Activated T-cell treated with anti-CD3 and anti-CD28 coated beads, Interleukin-2, amount 50 U/mL, for 1 hour (primary cell): ENCODE data around the gene P3R3URF.

ENCODE experiments used
- DNase-seq: peaks from one replicate; pipeline ENCODE4 v3.0.0-alpha.2; 2020

The P3R3URF gene

DNA sequence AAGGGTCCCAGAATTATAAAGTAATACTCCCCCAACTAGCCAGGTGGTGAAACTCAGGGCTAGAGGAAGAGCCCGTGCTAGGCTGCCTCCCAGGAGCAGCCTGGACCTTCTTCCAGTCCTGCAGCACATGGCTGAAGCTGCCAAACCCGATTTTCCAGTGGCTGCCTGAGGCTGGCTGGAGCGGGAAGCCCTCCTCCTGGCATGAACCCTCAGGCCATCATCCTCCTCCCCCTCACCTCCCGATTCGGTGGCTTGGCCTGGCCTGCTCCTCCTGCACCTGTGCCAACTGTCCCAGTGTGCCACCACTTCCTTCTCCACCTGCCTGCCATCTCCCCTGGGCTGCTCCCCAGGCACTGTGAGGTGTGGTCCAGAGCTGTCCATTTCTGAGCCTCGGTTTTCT lies 4.4 kb downstream of the P3R3URF start:
- DNase-seq, result no peak

DNA sequence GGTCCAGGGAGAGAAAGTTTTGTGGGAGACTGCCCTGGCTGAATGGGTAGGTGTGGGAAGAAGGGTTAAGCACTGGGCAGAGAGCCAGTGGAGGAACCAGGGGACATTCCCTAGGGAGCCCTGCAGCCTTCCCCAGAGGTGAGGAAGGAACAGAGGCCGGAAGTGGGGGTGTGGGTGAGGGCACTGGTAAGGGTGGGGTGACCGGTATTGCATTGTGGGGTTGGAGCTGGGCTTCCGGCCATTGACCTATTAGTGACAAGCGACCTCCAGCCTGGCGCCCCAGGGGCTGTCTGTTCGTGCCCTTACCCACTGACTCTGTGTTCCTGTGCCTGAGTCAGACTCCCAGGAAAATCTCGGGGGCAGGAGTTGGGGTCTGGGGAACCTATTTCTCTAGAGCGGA lies 4.9 kb downstream of the P3R3URF start:
- DNase-seq, result no peak

DNA sequence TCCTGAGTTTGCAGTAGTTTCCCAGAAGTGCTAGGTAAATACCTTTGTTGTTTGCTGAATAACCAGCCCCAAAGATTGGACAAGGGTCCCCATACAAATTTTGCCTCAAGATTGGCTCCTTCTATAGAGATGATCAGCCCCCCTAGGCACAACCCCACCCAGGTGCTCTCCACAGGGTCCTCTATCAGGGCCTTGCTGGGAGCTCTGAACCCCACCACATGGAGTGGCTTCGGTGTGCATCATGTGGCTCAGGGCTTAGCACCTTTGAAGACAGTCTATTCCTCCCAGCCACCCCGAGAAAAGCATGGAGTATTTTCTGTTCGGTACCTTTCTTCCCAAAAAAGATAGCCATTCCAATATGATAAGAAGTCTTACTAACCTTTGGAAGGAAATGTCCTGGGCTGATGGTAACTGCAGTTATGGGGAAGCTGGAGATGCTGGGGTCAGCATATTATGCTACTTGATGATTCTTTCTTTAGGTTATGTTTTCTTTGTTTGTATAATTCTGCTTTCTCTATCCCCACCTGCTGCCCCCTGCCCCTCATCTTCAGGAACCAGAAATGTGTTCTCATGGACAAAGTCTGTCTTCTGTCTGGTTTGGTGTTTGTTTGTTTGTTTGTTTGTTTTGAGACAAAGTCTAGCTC lies 6.4 kb downstream of the P3R3URF start:
- DNase-seq, result no peak

DNA sequence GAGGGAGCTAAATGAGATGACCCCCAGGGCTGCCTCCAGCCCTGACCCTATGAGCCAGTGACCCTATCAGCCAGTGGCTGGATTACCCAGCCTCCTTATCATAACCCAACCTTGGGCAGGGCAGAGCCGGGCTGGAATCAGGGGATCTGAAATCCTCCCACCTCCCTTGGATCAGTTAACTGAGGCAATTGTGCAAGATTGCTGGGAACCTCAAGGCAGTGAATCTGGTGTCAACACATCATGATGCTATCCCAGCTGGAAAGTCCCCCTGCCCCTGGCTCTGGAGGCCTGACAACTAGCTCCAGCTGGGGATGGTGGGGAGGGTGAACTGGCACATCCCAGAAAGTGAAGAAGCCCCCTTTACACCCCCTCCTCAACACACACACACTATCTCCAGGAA lies 7.8 kb downstream of the P3R3URF start:
- no peak for DNase-seq

DNA sequence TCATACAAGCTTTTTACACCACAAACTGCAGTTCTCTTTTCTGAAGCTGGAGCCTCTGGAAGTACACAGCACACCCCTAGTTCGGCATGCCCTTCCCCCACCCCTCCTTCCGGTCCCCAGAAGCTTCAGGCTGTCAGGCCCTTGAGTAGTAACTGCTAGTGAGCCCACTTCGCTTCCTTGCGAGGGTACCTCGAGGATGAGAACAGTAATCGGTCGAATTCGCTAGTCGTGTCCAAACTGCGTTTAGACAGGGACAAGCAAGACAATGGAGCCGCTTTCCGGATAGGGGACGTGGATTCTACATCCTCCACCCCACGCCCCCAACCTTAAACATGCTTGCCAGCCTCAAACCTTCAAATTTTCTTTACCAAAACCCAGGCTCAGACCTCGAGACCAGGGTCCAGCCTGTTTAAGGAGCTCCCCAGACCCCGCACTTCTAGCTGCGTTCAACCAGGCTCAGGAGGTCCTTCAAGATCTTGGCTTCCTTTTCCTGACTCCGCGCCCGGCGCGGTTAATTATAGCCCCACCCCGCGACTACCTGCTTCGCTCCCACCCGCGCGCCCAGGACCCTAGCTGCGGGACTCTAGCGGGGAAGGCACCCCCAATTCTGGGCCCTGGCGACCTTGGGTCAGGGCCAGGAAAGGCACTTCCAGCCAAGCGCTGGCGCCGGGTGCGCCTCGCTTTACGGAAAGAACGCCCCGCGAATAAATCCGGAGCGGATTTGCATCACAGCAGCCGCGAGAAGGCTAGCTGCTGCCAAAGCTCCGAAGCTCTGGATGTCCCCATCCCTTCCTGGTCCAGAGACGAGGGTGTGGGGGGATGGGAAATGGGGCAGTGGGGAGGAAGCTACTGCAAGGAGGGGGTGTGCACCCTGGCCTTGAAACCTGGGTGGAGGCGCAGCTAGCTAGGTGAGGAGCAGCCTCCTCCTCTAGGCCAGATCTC lies 9.5 kb downstream of the P3R3URF start:
- DNase-seq, result peak; percentile 49

DNA sequence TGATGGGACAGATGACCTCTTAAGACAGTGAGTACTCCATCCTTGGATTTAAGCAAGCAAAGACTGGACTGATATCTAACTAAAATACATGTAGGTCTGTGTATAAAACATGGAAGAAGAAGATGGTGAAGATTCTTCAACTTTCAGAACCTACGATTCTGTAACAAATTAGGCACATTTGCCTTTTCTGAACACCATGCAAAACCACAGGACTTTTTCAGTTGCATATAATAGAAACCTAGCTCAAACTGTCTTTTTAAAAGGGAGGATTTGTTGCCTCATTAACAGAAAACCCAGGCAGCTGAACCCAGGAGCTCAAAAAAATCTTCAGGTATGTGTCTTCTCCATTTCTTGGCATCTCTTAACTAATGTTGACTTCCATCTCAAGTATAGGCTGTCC lies 16.1 kb downstream of the P3R3URF start:
- no peak for DNase-seq

DNA sequence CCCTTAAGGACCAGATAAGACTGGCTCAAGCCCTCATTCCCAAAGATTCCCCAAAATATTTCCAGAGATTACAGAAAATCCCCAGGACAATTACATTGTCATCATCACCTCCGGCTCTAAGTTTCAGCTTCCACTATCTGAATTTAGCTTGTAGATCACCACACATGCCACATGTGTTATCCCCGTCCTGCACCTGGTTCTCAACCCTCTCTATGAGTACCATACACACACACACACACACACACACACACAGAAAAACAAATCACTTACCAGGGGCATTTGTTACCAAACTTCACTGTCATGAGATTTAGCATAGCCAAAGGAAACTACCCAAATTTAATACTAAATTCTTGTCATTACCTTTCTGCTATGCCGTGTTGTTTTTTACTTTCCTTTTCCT lies 16.8 kb downstream of the P3R3URF start:
- DNase-seq, result no peak

DNA sequence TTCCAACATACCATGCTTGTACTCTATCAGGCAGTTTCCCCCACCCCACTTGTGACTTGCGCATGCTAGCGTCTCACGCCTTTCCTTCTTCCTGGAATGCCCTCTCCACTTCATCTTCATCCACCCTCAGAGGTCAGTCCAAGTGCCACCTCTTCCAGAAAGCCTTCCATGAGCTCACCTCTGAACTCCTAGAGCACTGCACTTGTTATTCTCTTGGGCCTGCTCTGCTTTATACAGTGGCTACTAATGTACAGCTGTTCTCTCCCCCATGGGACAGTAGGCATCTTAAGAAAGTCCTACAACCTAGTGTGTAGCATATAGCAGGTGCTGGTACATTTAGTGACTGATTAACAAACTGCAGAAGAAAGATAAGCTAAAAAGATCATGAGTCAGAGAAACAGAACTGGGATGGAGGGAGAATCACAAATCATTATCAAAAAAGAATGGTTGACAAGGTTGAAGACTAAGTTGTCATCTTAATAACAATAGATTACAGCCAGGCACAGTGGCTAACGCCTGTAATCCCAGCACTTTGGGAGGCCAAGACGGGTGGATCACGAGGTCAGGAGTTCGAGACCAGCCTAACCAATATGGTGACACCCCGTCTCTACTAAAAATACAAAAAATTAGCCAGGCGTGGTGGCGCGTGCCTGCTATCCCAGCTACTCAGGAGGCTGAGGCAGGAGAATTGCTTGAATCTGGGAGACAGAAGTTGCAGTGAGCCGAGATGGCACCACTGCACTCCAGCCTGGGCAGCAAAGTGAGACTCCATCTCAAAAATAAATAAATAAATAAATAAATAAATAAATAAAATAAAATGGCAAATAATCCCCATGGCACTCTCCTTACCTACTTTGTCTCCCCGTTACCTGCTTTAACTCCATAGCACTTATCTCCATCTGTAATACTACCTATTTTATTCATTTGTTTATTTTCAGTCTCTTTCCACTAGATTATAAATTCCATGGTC lies 17.7 kb downstream of the P3R3URF start:
- no peak for DNase-seq

DNA sequence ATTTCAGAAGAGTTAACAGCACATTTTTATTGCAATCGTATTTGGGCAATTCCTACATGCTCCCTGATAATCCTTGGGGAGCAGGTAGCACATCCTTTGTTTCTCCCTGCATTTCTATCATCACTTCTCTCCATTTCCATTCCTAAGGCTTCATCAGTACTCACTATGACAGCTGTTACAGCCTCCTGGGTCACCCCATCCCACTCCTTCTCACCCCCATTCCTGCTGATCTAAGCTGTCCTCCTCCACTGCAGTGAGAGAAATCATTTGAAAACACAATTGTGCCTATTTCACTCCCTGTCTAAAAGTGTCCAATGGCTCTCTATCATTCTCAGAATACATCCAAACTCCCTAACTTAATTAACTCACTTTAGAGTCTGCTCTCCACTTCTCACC lies 18.4 kb downstream of the P3R3URF start:
- DNase-seq, result no peak

DNA sequence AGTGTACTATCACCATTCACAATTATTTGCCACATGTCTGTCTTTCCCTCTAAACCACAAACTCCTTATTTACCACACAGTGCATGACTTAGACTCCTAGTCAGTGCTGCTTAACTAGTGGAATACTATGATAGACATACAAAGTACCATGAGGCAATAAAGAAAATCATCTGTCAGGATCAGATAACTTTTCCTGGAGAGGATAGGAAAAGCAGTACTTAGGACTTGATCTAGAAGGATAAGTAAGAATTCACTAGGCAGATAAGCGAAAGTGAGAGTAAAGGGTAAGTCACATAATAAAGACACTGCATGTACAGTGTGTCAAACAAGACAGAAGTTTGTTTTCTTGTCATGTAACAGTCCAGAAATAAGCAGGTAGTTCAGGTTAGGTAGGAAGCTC lies 22.6 kb downstream of the P3R3URF start:
- no peak for DNase-seq

DNA sequence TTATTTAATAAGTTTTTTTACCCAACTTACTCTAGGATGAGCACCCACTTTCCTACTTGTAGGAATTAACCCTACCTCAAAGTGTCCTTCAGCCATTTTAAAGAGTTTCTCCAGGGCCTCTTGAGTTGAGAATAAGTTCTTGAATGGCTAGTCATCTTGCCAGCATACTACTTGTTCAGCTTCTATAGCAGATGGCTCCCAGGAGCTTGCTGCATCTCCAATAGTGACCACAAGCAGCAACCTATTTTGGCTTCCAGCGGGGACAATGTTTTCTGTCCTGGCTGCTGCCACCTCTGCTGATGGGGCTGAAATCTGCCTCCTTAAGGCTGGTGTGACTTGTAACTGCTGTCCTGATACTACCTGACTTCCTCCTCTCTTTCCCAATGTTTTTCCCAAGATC lies 23.1 kb downstream of the P3R3URF start:
- no peak for DNase-seq

DNA sequence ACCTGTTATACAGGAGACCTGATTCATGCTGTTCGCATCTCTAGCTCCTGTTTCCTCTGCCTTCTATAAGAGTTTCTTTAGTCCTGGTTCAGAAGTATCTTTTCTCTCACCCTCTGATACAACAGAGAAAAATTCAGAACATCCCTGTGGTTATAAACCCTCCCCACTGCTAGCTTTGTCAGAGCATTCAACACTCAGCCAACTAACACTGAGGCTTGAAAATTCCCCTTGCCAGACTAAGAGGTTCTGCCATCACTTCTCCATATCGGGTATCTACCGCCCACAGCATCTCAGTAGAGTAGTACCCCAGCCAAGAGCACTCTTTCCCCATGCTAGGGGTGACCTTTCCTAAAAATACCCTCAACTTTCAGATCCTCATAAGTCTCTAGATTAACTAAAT lies 24.3 kb downstream of the P3R3URF start:
- no peak for DNase-seq

DNA sequence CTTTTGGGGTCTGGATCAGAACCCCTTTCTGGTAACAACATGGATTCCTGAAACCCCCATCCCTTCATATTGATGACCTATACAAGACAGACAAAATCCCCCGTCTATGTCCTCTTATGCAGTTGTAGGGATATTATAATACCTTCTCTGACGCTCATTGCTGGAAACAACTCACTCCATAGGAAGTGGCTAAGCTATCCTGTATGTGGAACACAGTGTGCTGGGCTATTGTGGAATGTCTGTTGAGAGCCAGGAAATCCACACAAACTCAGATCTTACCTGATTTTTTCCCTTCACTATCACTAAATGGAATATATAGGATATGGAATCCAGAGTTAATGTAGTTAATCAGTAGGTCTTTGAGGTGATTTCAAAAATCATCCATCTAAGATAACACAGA lies 26.2 kb downstream of the P3R3URF start:
- no peak for DNase-seq

DNA sequence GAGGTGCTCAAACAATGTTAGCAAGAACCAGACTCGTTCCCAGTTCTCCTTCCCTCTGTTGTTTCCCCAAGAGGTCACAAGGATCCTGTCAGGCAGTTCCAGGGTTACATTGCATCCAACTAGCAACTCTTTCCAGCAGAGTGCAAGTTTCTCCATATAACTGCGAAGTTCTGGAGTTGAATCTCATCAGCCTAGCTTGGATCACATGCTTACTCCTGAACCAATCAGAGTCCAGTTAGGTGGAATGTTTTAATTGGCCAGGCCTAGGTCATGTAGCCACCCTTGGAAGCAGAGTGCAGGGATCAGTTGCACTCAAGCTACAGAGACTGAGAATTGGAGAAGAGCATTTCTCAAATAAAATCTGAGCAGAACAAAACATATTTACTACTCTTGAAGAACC lies 28.0 kb downstream of the P3R3URF start:
- no peak for DNase-seq

DNA sequence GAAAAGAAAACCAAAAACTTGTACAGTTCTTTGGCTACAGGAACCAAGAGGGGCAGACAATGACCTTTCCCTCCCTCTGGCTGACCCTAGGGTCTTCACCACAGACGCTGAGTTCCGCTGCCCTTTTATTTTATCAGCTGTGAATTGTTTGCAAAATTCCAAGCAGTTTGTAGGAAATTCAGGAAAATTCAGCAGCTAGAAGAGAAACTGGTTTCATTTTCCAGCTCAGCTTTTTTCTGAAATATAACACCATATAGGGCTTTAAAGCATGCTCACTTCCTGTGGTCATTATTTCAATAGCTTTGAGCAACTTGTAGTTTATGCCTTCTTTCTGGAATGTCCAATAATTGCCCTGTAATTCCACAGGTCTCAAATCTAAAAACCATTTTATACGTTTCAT lies 38.4 kb downstream of the P3R3URF start:
- DNase-seq, result no peak

DNA sequence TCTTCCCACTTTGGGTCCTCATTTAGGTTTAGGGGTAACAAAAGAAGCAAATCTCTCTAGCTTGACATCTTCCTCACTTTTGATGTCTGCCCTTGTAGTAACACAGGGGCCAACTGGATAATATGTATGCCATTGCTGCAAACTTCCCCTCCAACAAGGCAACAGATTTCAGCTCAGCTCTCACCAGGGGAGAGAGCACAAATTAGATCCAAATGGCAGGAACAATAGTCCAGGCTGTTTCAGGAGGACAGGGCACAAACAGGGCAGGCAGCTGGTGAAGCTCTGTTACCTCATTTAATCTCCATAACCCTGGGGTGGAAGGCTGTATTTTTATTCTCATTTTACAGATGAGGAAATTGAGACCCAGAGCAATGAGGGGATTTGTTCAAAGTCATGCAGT lies 39.6 kb downstream of the P3R3URF start:
- no peak for DNase-seq

DNA sequence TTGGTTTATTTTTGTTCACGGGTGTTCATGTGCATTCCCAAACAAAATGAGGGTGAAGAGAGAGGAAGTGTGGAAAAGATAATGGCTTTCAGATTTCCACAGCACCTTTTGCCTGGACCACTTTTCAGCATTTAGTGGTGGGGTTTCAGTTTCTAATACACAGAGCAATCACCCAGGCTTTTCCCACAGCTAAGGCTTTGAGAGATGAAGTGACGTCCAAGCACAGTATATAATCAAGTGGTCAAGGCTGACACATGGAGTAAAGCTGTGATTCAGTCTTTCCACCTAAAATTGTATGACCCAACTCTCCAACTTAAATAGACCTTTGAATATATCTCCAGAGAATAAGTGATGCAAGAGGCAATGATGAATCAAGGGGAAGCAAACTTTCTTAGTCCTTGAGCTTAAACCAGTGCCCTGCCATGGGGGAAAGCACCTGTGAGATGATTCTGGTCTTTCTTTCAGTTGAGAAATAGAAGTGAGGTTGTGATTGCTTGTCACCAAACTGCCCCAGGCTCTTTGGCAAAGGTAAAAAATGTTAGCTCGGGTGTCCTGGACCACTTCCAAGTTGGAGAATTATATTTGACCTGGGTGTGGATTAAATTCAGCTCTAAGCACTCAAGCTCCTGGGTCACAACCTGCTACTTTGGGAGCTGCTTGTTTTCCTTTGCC lies 41.5 kb downstream of the P3R3URF start:
- DNase-seq, result no peak

DNA sequence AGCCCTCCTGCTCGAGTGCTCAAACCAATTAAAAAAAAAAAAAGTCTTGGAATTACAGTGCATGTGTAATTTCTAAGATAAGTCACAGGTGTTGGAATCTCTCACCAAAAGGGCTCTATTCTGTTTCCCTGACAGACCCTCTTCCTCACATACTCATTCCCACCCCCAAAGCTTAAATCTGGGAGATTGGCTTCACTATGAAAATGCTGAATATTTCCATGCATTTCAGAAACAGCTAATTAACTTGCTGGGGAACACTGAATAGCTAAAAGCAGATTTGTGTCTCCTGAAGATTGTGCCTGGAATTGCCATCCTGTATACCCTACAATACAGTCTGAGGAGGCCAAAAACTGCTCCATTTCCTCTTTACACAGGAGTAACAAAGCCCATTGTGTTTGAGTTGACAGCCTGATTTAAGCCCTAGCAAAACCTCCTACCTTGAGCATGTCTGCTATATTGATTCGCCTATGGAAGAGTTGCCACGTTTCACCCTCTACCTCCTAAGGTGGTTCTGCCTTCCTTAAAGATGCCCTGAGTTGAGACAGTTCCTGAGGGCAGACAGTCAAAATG lies 42.4 kb downstream of the P3R3URF start:
- no peak for DNase-seq

DNA sequence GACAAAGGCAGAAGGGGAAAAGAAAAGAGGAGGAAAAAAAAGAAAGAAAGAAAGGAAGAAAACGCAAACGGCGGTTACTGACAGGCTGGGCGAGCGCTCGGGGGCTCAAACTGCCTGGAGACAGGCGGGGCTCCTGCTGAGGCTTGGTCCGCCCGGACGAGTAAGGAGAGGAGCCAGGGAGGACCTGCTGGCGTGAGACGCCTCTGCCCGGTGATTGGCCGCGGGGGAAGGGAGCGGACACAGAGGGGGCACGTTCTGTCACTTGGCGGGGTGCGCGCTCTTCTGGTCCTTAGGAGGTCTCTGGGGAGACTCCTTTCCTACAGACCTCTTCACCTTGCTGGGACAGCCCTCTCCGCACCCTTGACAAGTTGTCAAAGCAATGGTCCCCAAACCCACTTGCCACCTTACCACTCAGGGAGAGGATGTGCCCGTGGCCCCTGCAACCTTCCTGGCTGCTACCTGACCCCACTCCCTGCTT lies 43.1 kb downstream of the P3R3URF start:
- DNase-seq, result no peak

DNA sequence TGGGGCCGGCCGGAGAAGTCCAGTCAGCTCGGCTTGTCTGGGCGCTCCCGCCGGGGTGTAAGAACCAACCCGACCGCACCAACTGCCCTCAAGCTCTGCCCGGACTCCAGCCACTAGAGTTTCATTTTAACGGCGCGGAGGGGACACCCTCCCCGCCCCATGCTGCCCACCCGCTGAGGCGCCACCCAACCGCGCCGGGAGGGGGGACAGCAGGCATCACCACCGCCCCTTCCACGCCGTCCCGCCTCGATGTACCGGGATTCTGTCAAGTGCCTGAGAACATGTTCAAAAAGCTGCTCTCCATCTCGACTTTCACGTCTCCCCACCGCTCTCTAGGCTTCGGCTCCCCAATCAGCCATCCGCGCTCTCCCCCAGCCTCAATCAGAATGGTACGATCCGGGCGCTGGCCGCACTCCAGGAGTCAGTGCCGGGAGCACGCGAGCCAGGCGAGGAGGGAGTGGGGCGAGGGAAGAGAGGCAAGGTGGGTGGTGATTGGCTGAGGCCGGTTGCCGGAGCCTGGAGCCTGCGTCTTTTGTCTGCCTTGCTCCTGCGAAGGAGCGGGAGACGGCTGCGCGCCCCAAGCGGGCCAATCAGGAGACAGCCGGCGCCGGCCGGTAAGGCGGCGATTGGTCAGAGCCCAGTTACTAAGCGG lies 43.6 kb downstream of the P3R3URF start, which contains the start of gene PIK3R3:
Gene PIK3R3, minus strand, starts transcription at position 101 of the 652 bp plus-strand sequence. CDS start 677 bp downstream, outside the sequence.
- peak; percentile 80 for DNase-seq
